Ishikawa (cell line): Measurements from ENCODE around the gene TAF10.

Source experiments
- CEBPB ChIP-seq: IDR thresholded peaks from 2 replicates; pipeline ENCODE4 v1.6.1; 2012
- EGR1 ChIP-seq: IDR thresholded peaks from 2 replicates; pipeline ENCODE4 v1.6.1; 2012
- EP300 ChIP-seq: IDR thresholded peaks from 2 replicates; pipeline ENCODE4 v1.6.1; 2012; ENCODE audit warnings: borderline replicate concordance
- RAD21 ChIP-seq: IDR thresholded peaks from 2 replicates; pipeline ENCODE4 v1.6.1; 2012; ENCODE audit warnings: low read depth
- TAF1 ChIP-seq: IDR thresholded peaks from 2 replicates; pipeline ENCODE4 v1.6.1; 2012; ENCODE audit warnings: low read depth, mild to moderate bottlenecking
- TCF12 ChIP-seq: IDR thresholded peaks from 2 replicates; pipeline ENCODE4 v1.6.1; 2012; ENCODE audit warnings: low read depth
- TEAD4 ChIP-seq: IDR thresholded peaks from 2 replicates; pipeline ENCODE4 v1.6.1; 2012
- USF1 ChIP-seq: IDR thresholded peaks from 2 replicates; pipeline ENCODE4 v1.6.1; 2012
- YY1 ChIP-seq: IDR thresholded peaks from 2 replicates; pipeline ENCODE4 v1.6.1; 2012; ENCODE audit warnings: low read depth
- TF ChIP-seq, protein P1 (sequence below): IDR thresholded peaks from 2 replicates; pipeline ENCODE4 v1.6.1; 2012; ENCODE audit warnings: low read depth, mild to moderate bottlenecking
- TF ChIP-seq, protein P2 (sequence below): IDR thresholded peaks from 2 replicates; pipeline ENCODE4 v1.6.1; 2012

DNA sequence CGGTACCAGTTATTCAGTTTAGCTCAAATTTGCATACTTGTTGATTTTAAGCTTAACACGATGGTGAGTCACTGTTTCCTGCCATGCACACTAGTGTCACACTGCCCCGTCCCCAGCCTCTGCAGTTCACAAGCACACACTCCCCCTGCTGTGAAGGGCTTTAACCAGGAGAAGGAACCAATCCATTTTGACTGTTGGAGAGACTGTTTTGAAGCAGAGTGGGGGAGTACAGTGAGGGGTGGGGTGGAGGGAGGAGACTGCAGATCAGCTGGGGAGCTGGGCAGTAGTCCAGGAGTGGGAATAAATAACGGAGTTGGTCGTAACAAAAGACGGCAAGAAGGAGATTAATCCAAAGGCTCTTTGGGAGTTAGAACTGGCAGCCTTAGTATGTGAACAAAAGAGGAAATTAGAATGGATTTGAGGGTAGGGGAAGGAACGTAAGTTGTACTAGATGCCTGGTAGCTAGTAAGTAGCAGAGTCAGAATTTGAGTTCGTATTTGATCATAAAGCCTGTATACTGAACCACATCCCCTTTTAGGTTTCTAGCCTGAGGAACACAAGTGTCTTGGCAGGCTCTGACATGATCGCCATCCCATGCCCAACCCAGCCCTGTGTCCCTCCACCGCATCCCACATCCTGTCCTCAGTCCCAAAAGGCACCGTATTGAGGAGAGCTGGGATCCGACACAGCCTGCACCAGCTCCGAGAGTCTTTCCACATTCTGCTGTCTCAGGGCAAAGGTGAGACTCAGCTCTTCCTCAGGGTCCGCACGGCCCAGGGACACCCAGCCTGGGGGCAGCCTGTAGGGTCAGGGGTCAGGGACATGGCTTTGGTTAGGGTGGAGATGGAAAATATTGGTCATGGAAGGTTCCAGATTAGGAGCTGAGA, 6.3 kb upstream of the TAF10 start:
- TF ChIP-seq TCF12 (no peak), EP300 (no peak), RAD21 (no peak), EGR1 (no peak), YY1 (no peak), CEBPB (no peak), TAF1 (no peak), TEAD4 (no peak), USF1 (no peak)
- TF ChIP-seq, protein P1, sequence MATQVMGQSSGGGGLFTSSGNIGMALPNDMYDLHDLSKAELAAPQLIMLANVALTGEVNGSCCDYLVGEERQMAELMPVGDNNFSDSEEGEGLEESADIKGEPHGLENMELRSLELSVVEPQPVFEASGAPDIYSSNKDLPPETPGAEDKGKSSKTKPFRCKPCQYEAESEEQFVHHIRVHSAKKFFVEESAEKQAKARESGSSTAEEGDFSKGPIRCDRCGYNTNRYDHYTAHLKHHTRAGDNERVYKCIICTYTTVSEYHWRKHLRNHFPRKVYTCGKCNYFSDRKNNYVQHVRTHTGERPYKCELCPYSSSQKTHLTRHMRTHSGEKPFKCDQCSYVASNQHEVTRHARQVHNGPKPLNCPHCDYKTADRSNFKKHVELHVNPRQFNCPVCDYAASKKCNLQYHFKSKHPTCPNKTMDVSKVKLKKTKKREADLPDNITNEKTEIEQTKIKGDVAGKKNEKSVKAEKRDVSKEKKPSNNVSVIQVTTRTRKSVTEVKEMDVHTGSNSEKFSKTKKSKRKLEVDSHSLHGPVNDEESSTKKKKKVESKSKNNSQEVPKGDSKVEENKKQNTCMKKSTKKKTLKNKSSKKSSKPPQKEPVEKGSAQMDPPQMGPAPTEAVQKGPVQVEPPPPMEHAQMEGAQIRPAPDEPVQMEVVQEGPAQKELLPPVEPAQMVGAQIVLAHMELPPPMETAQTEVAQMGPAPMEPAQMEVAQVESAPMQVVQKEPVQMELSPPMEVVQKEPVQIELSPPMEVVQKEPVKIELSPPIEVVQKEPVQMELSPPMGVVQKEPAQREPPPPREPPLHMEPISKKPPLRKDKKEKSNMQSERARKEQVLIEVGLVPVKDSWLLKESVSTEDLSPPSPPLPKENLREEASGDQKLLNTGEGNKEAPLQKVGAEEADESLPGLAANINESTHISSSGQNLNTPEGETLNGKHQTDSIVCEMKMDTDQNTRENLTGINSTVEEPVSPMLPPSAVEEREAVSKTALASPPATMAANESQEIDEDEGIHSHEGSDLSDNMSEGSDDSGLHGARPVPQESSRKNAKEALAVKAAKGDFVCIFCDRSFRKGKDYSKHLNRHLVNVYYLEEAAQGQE, result no peak
- TF ChIP-seq, protein P2, sequence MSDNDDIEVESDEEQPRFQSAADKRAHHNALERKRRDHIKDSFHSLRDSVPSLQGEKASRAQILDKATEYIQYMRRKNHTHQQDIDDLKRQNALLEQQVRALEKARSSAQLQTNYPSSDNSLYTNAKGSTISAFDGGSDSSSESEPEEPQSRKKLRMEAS, result no peak
